Sigmoid colon (tissue), 7 donors: ENCODE data around the gene PBX3. TPM values are rescaled to one million over a fixed set of nuclear protein-coding genes. Genes with fewer than 3 reads are reported as not detected.

Experiments
- DNase-seq: peaks from one replicate; pipeline ENCODE4 v3.0.0-alpha.2; 2019
- H3K27ac ChIP-seq, 4 donors: fragments of 200-600 bp; sonication (generic); one replicate each; pipeline ENCODE4 v1.5.1; 2016 to 2019; ENCODE audit warnings: mild to moderate bottlenecking in 1 of 4
- H3K27me3 ChIP-seq, 3 donors: fragments of 200-600 bp; sonication (generic); one replicate each; pipeline ENCODE4 v1.5.1; 2019; ENCODE audit warnings: mild to moderate bottlenecking in 1 of 3
- H3K36me3 ChIP-seq, 4 donors: fragments of 200-600 bp; sonication (generic); one replicate each; pipeline ENCODE4 v1.5.1; 2016 to 2019
- H3K4me1 ChIP-seq, 4 donors: fragments of 200-600 bp; sonication (generic); one replicate each; pipeline ENCODE4 v1.5.1; 2017 to 2019
- H3K4me3 ChIP-seq, 4 donors: fragments of 200-600 bp; sonication (generic); one replicate each; pipeline ENCODE4 v1.5.1; 2017 to 2019; ENCODE audit warnings: mild to moderate bottlenecking in 2 of 4, moderate library complexity in 1 of 4
- H3K9me3 ChIP-seq, 4 donors: fragments of 200-600 bp in 3 of 4; sonication (generic) in 3 of 4; one replicate each; pipeline versions ENCODE4 v1.5.1 to v1.6.1; 2013 to 2019
- CTCF ChIP-seq, 4 experiments: fragments of 450-650 bp in 3 of 4; fragments of 200-600 bp in 1 of 4; IDR thresholded peaks; one replicate each; pipeline ENCODE4 v1.5.1; 2016 to 2019; ENCODE audit warnings: antibody characterized with exemption in 4 of 4, mild to moderate bottlenecking in 3 of 4, moderate library complexity in 2 of 4
- EP300 ChIP-seq, 4 donors: sonication (generic); formaldehyde crosslinking; IDR thresholded peaks; one replicate each; pipeline ENCODE4 v1.6.1; 2017; ENCODE audit warnings: antibody characterized with exemption in 4 of 4
- POLR2A ChIP-seq, 2 donors: fragments of 450-650 bp; IDR thresholded peaks; one replicate each; pipeline ENCODE4 v1.6.1; 2016; ENCODE audit warnings: antibody characterized with exemption in 2 of 2, mild to moderate bottlenecking in 2 of 2, moderate library complexity in 2 of 2
- POLR2AphosphoS5 ChIP-seq, 4 donors: sonication (generic); formaldehyde crosslinking; IDR thresholded peaks; one replicate each; pipeline ENCODE4 v1.6.1; 2017; ENCODE audit warnings: antibody characterized with exemption in 4 of 4
- WGBS, 2 donors: extraction: QIAGEN DNeasy Blood & Tissue Kit; methylation state at CpG; one replicate each; pipeline ENCODE4 v1.1.7; 2013; 5-methylcytosine and 5-hydroxymethylcytosine counted together
- intact Hi-C: fragments of 100-400 bp; cut with DNase I; formaldehyde crosslinking; loops from one replicate; pipeline ENCODE4 v1.15.1; 2023
- polyA plus RNA-seq, 3 donors: library from polyadenylated mRNA; stranded (reverse); fragments of 200-250 nt; gene quantifications; one replicate each; pipeline ENCODE4 v1.2.3, GENCODE V29; 2013
- total RNA-seq, 4 donors: library from RNA; depleted of rRNA; stranded (reverse); fragments of >200 nt; gene quantifications; one replicate each; pipeline ENCODE4 v1.1.0, GENCODE V29; 2016
- donor health status: healthy with polysubstance abuse.
- donor health status: Bipolar disorder and iron deficiency.
- donor health status: healthy.

The PBX3 gene
- total and polyA plus RNA-seq, 7 donors: 2.8 to 159 (median 90.6) TPM

- Histone ChIP-seq H3K9me3 (no peaks in the 10 kb centered on the region), H3K4me1 (peaks cover 0 to 4% (median 0%) of the 10 kb centered on the region in 4 donors), H3K27me3 (no peaks in the 10 kb centered on the region), H3K27ac (peak overlapping the region in 1 of 4 donors; percentile 13), H3K4me3 (no peak overlapping the region), H3K36me3 (peaks cover 0 to 61% (median 16%) of the 10 kb centered on the region in 4 donors)
- TF ChIP-seq CTCF (IDR thresholded peaks at IDR 0.05): no peak
- intact Hi-C loops: loop anchor here (5.0 kb wide), 1 partner anchor 218 kb away; the partner anchor contains the start of gene PBX3
- no peak for DNase-seq
- WGBS, 2 donors: 81 to 94% methylated on average over 10 of the region's 10 CpGs
These were observed 218.3 kb downstream of the PBX3 start for GRCh38 chr9:125965477-125965876.

DNA sequence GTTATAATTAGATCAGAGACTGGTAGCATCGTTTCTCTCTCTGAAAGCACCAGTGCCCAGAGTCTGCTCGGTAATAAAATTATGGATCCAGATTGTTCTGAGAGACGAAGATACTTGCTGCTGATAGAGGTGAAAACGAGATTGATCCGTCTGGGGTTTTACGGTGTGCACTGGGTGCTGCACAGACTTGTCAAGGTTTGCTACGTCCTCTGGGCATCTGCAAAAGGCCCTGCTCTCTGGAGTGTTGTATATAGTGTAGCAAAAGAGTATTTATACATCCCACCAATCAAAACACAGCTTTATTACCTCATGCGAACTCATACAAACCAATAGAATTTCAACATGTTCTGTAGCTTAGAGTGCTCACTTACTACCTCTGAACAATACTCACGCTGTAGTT lies 219.3 kb downstream of the PBX3 start:
- peak overlapping the region in 2 of 4 donors; percentile 13 to 21 for H3K27ac ChIP-seq
- WGBS, 2 donors: 81 to 86% methylated on average over 9 of the region's 9 CpGs
- intact Hi-C loops: loop anchor here (5.0 kb wide), 1 partner anchor 219 kb away; the partner anchor contains the start of gene PBX3
- no peak for TF ChIP-seq EP300 (IDR thresholded peaks at IDR 0.05)
- no peaks in the 10 kb centered on the region for H3K9me3 ChIP-seq
- H3K4me3 ChIP-seq: no peak overlapping the region
- peaks cover 0 to 4% (median 0%) of the 10 kb centered on the region in 4 donors for H3K4me1 ChIP-seq
- H3K36me3 ChIP-seq: peaks cover 0 to 54% (median 10%) of the 10 kb centered on the region in 4 donors
- no peaks in the 10 kb centered on the region for H3K27me3 ChIP-seq
- no peak for DNase-seq

GRCh38 chr9:125966959-125967711 lies 220.0 kb downstream of the PBX3 start:
- Histone ChIP-seq H3K9me3 (no peaks in the 10 kb centered on the region), H3K27ac (no peak overlapping the region), H3K4me3 (no peak overlapping the region), H3K36me3 (peaks cover 0 to 47% (median 9%) of the 10 kb centered on the region in 4 donors), H3K27me3 (no peaks in the 10 kb centered on the region), H3K4me1 (peaks cover 0 to 4% (median 0%) of the 10 kb centered on the region in 4 donors)
- no peak for TF ChIP-seq POLR2AphosphoS5 (IDR thresholded peaks at IDR 0.05)
- no peak for TF ChIP-seq EP300 (IDR thresholded peaks at IDR 0.05)
- no peak for TF ChIP-seq POLR2A (IDR thresholded peaks at IDR 0.05)
- no peak for TF ChIP-seq CTCF (IDR thresholded peaks at IDR 0.05)
- DNase-seq: no peak
- 83 to 87% methylated on average over 11 of the region's 11 CpGs for WGBS, 2 donors
- intact Hi-C loops: loop anchor here (5.0 kb wide), 1 partner anchor 220 kb away; the partner anchor contains the start of gene PBX3

- Histone ChIP-seq H3K27me3 (no peaks in the 10 kb centered on the region), H3K36me3 (peaks cover 0 to 30% (median 3%) of the 10 kb centered on the region in 4 donors), H3K9me3 (no peaks in the 10 kb centered on the region), H3K4me3 (no peak overlapping the region), H3K27ac (no peak overlapping the region), H3K4me1 (peaks cover 0 to 4% (median 0%) of the 10 kb centered on the region in 4 donors)
- intact Hi-C loops: loop anchor here (5.0 kb wide), 1 partner anchor 222 kb away; the partner anchor contains the start of gene PBX3
- 71 to 90% methylated on average over 6 of the region's 6 CpGs for WGBS, 2 donors
- DNase-seq: no peak
- TF ChIP-seq POLR2AphosphoS5 (IDR thresholded peaks at IDR 0.05) (no peak), POLR2A (IDR thresholded peaks at IDR 0.05) (no peak), CTCF (IDR thresholded peaks at IDR 0.05) (no peak), EP300 (IDR thresholded peaks at IDR 0.05) (no peak)
These were observed 221.7 kb downstream of the PBX3 start for GRCh38 chr9:125968714-125969374.

- no peak overlapping the region for H3K4me3 ChIP-seq
These were observed 222.3 kb downstream of the PBX3 start for GRCh38 chr9:125969462-125969861.

More at GRCh38 chr9:125969462-125969861, 222.3 kb downstream of the PBX3 start:
- Histone ChIP-seq H3K27me3 (no peaks in the 10 kb centered on the region), H3K27ac (no peak overlapping the region), H3K4me1 (peaks cover 0 to 4% (median 0%) of the 10 kb centered on the region in 4 donors), H3K36me3 (peaks cover 0 to 24% (median 2%) of the 10 kb centered on the region in 4 donors), H3K9me3 (no peaks in the 10 kb centered on the region)
- WGBS, 2 donors: 83 to 90% methylated on average over 5 of the region's 5 CpGs
- TF ChIP-seq CTCF (IDR thresholded peaks at IDR 0.05) (no peak), EP300 (IDR thresholded peaks at IDR 0.05) (no peak), POLR2AphosphoS5 (IDR thresholded peaks at IDR 0.05) (no peak), POLR2A (IDR thresholded peaks at IDR 0.05) (no peak)
- intact Hi-C loops: loop anchor here (5.0 kb wide), 1 partner anchor 222 kb away; the partner anchor contains the start of gene PBX3
- no peak for DNase-seq
